Esophagus muscularis mucosa (tissue), 4 donors: Measurements from ENCODE around the gene ITFG1. TPM values are rescaled to one million over a fixed set of nuclear protein-coding genes. Genes with fewer than 3 reads are reported as not detected.

ENCODE experiments used
- DNase-seq: peaks from one replicate; pipeline ENCODE4 v3.0.0-alpha.2; 2017; ENCODE audit errors: extremely low spot score
- H3K27ac ChIP-seq, 4 donors: fragments of 200-600 bp; sonication (generic); replicated peaks in 1 of 4; 1 replicate in 3 of 4; 2 replicates in 1 of 4; pipeline ENCODE4 v1.5.1; 2016 to 2019; ENCODE audit warnings: mild to moderate bottlenecking in 1 of 4
- H3K27me3 ChIP-seq, 4 donors: fragments of 200-600 bp; sonication (generic); one replicate each; pipeline versions ENCODE4 v1.5.1 to v1.6.0; 2016 to 2019
- H3K36me3 ChIP-seq, 4 donors: fragments of 200-600 bp; sonication (generic); one replicate each; pipeline ENCODE4 v1.5.1; 2016 to 2019
- H3K4me1 ChIP-seq, 4 donors: fragments of 200-600 bp; sonication (generic); one replicate each; pipeline ENCODE4 v1.5.1; 2016 to 2019
- H3K4me3 ChIP-seq, 4 donors: fragments of 200-600 bp; sonication (generic); 1 replicate in 2 of 4; 2 replicates in 2 of 4; pipeline ENCODE4 v1.5.1; 2016 to 2019; ENCODE audit warnings: mild to moderate bottlenecking in 4 of 4, moderate library complexity in 1 of 4
- H3K9me3 ChIP-seq, 4 donors: fragments of 200-600 bp; sonication (generic); 1 replicate in 3 of 4; 2 replicates in 1 of 4; pipeline ENCODE4 v1.5.1; 2016 to 2019
- EP300 ChIP-seq: sonication (generic); formaldehyde crosslinking; IDR thresholded peaks from one replicate; pipeline ENCODE4 v1.6.1; 2017; ENCODE audit warnings: antibody characterized with exemption
- POLR2A ChIP-seq: fragments of 450-650 bp; IDR thresholded peaks from one replicate; pipeline ENCODE4 v1.6.1; 2017; ENCODE audit warnings: antibody characterized with exemption, moderate library complexity, mild to moderate bottlenecking, low read depth
- POLR2AphosphoS5 ChIP-seq, 2 donors: sonication (generic); formaldehyde crosslinking; IDR thresholded peaks; one replicate each; pipeline ENCODE4 v1.6.1; 2017; ENCODE audit warnings: antibody characterized with exemption in 2 of 2
- WGBS: methylation state at CpG from one replicate; pipeline ENCODE4 v1.1.5; 2018; 5-methylcytosine and 5-hydroxymethylcytosine counted together
- intact Hi-C: fragments of 100-400 bp; cut with DNase I; formaldehyde crosslinking; loops from one replicate; pipeline ENCODE4 v1.15.1; 2023
- total RNA-seq, 4 donors: library from RNA; depleted of rRNA; stranded (reverse); fragments of >200 nt; gene quantifications; one replicate each; pipeline versions ENCODE4 v1.1.0 to v1.2.1, GENCODE V29; 2016
- TF ChIP-seq, protein P1 (sequence below), 3 experiments: fragments of 200-600 bp in 2 of 3; fragments of 450-650 bp in 1 of 3; sonication (generic) in 2 of 3; IDR thresholded peaks; one replicate each; pipeline ENCODE4 v1.5.1; 2017 to 2019; ENCODE audit warnings: antibody characterized with exemption in 3 of 3, mild to moderate bottlenecking in 2 of 3, moderate library complexity in 1 of 3

Gene ITFG1
- total RNA-seq, 4 donors from 2014 or later: 32.2 to 44.4 (median 41.7) TPM

GRCh38 chr16:47503936-47504335, 43.1 kb upstream of the ITFG1 start:
- TF ChIP-seq EP300: no peak
- no peak for TF ChIP-seq POLR2AphosphoS5 (IDR thresholded peaks at IDR 0.05)
- TF ChIP-seq, protein P1, sequence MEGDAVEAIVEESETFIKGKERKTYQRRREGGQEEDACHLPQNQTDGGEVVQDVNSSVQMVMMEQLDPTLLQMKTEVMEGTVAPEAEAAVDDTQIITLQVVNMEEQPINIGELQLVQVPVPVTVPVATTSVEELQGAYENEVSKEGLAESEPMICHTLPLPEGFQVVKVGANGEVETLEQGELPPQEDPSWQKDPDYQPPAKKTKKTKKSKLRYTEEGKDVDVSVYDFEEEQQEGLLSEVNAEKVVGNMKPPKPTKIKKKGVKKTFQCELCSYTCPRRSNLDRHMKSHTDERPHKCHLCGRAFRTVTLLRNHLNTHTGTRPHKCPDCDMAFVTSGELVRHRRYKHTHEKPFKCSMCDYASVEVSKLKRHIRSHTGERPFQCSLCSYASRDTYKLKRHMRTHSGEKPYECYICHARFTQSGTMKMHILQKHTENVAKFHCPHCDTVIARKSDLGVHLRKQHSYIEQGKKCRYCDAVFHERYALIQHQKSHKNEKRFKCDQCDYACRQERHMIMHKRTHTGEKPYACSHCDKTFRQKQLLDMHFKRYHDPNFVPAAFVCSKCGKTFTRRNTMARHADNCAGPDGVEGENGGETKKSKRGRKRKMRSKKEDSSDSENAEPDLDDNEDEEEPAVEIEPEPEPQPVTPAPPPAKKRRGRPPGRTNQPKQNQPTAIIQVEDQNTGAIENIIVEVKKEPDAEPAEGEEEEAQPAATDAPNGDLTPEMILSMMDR (IDR thresholded peaks at IDR 0.05): no peak
- no peak for TF ChIP-seq POLR2A
- no peaks in the 10 kb centered on the region for H3K27me3 ChIP-seq
- no peak overlapping the region for H3K27ac ChIP-seq
- intact Hi-C loops: no loop called here
- H3K36me3 ChIP-seq: peaks cover 32 to 74% (median 53%) of the 10 kb centered on the region in 4 donors
- H3K4me1 ChIP-seq: no peaks in the 10 kb centered on the region
- 85% methylated on average over 1 of the region's 1 CpG for whole genome bisulfite sequencing
- H3K4me3 ChIP-seq: no peak overlapping the region
- no peaks in the 10 kb centered on the region for H3K9me3 ChIP-seq
- DNase-seq: no peak

- no peak overlapping the region for H3K27ac ChIP-seq
- intact Hi-C loops: no loop called here
- H3K4me3 ChIP-seq: no peak overlapping the region
- H3K9me3 ChIP-seq: no peaks in the 10 kb centered on the region
- H3K36me3 ChIP-seq: peaks cover 26 to 71% (median 48%) of the 10 kb centered on the region in 4 donors
- no peak for DNase-seq
- peaks cover 0 to 1% (median under 1%) of the 10 kb centered on the region in 4 donors for H3K4me1 ChIP-seq
- TF ChIP-seq POLR2AphosphoS5 (IDR thresholded peaks at IDR 0.05) (no peak), POLR2A (no peak), EP300 (no peak)
- TF ChIP-seq, protein P1 (IDR thresholded peaks at IDR 0.05): no peak
- WGBS: 98% methylated on average over 9 of the region's 9 CpGs
- no peaks in the 10 kb centered on the region for H3K27me3 ChIP-seq
Observed at GRCh38 chr16:47499700-47500264, 38.9 kb upstream of the ITFG1 start.

- Histone ChIP-seq H3K4me3 (no peak overlapping the region), H3K4me1 (peaks cover 4 to 7% (median 5%) of the 10 kb centered on the region in 4 donors), H3K27ac (no peak overlapping the region), H3K36me3 (peaks cover 20 to 65% (median 42%) of the 10 kb centered on the region in 4 donors), H3K27me3 (no peaks in the 10 kb centered on the region), H3K9me3 (no peaks in the 10 kb centered on the region)
- intact Hi-C loops: no loop called here
- 92% methylated on average over 2 of the region's 2 CpGs for whole genome bisulfite sequencing
- TF ChIP-seq, protein P1 (IDR thresholded peaks at IDR 0.05): no peak
- no peak for TF ChIP-seq EP300
- TF ChIP-seq POLR2A: no peak
- no peak for TF ChIP-seq POLR2AphosphoS5 (IDR thresholded peaks at IDR 0.05)
- DNase-seq: no peak
Observed at GRCh38 chr16:47499080-47499699, 38.3 kb upstream of the ITFG1 start.

DNA sequence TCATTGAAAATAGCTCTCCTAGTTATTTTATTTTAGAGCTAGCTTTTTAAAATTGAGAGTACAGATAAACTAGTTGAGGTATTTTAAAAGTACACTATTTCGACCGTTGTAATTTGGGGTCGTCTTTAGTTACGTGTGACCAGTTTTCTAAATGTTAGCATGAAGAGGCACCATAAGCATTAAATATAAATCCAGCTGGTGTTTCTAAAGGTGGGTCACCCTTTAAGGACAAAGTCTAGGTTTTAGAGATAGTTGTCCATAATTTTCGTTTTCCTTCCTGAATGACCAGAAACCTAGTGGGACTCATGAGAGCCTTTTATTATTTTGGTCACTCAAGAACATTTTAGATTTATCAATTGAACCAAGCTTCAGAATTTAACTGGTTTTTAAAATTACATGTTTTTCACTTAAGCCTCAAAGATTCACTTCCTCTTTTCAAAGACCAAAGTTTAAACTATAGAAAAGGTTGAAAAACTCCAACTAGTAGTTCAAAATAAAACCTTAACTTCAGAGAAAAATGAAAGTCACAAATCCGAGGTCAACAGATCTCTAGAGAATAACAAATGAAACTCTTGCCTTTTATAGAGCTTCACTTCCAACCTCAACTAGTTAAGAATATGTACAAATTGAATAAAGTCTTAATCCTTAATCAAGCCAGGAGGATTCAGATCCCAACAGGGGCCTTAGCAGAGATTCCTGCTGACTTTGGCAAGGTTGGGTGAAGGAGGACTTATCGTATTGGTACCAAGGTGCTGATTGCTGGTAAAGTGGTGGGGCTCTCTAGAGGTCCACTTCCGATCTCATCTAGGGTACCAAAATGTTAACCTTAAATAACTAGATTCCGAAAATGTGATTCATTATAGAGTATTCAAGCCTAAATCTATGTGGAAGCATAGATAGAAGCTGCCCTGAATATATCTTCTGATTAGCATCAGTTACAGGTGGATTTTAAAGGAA, 32.8 kb upstream of the ITFG1 start:
- peak overlapping the region; percentile 64 to 71 (median 66) for H3K27ac ChIP-seq
- intact Hi-C loops: no loop called here
- TF ChIP-seq, protein P1 (IDR thresholded peaks at IDR 0.05): no peak
- TF ChIP-seq POLR2A (no peak), EP300 (no peak), POLR2AphosphoS5 (IDR thresholded peaks at IDR 0.05) (no peak)
- H3K36me3 ChIP-seq: peaks cover 0 to 12% (median 5%) of the 10 kb centered on the region in 4 donors
- peak overlapping the region; percentile 7 to 36 (median 17) for H3K4me3 ChIP-seq
- 62% methylated on average over 9 of the region's 9 CpGs for WGBS
- H3K9me3 ChIP-seq: peaks cover 0 to 11% (median 0%) of the 10 kb centered on the region in 4 donors
- H3K4me1 ChIP-seq: peaks cover 20 to 31% (median 28%) of the 10 kb centered on the region in 4 donors
- no peaks in the 10 kb centered on the region for H3K27me3 ChIP-seq
- no peak for DNase-seq
